HG03039 (cell line): ENCODE measurements around the gene CALR.
"Not testable (repeated sequence)": the region's sequence is repeated elsewhere in the genome, so short reads cannot be mapped to it uniquely, and the experiment has no call there.

Source experiments
- ATAC-seq: cut with Tn5 transposase; IDR thresholded peaks from one replicate; pipeline ENCODE4 v1.9.1; 2021; ENCODE audit warnings: mild to moderate bottlenecking, moderate library complexity; ENCODE audit not compliant: unreplicated experiment

Gene CALR

GRCh38 chr19:12933287-12934072, 4.9 kb upstream of the CALR start, which contains the start of gene FARSA:
FARSA (minus strand) TSS chr19:12933711; CDS start chr19:12933696, 15 bp downstream.
- peak; percentile 42 for ATAC-seq

- ATAC-seq = no peak
These were observed 3.3 kb upstream of the CALR start for GRCh38 chr19:12935071-12935470.

- no peak for ATAC-seq
These were observed 1.8 kb upstream of the CALR start for GRCh38 chr19:12936582-12936981.

GRCh38 chr19:12937093-12937926, 1.1 kb upstream of the CALR start:
- ATAC-seq = no peak

- ATAC-seq = peak; percentile 1
These were observed 581 bp downstream of the CALR start for GRCh38 chr19:12938779-12939601.

- no peak for ATAC-seq
These were observed 1.6 kb downstream of the CALR start for GRCh38 chr19:12939975-12940423.

- ATAC-seq = no peak
These were observed 2.5 kb downstream of the CALR start for GRCh38 chr19:12940897-12941296.

- no peak for ATAC-seq
These were observed 5.1 kb downstream of the CALR start for GRCh38 chr19:12943437-12944044.

- ATAC-seq = no peak
These were observed 5.8 kb downstream of the CALR start for GRCh38 chr19:12944104-12944674.

- ATAC-seq = peak; percentile 73
These were observed 7.2 kb downstream of the CALR start, which contains the start of gene RAD23A for GRCh38 chr19:12945479-12946091. RAD23A (plus strand) TSS chr19:12945862; CDS start chr19:12945949, 87 bp downstream.

- ATAC-seq = peak; percentile 28
These were observed 7.8 kb downstream of the CALR start for GRCh38 chr19:12946092-12946721.

- ATAC-seq = no peak
These were observed 8.5 kb downstream of the CALR start for GRCh38 chr19:12946731-12947496.

GRCh38 chr19:12947702-12948611, 9.5 kb downstream of the CALR start:
- no peak for ATAC-seq

- no peak for ATAC-seq
These were observed 10.4 kb downstream of the CALR start for GRCh38 chr19:12948612-12949362.

- no peak for ATAC-seq
These were observed 11.2 kb downstream of the CALR start for GRCh38 chr19:12949363-12950283.

- not testable (repeated sequence) for ATAC-seq
These were observed 13.6 kb downstream of the CALR start for GRCh38 chr19:12952050-12952449.
